Muscle of arm (tissue), 12 donors: Measurements from ENCODE around the gene YPEL5. TPM values are rescaled to one million over a fixed set of nuclear protein-coding genes. Genes with fewer than 3 reads are reported as not detected.
A peak's percentile ranks its signal among the peaks of the same experiment; 100 is the strongest.

Experiments
- DNase-seq: peaks from one replicate; pipeline ENCODE4 v3.0.0-alpha.2; 2013
- polyA plus RNA-seq, 12 donors: library from polyadenylated mRNA; unstranded; fragments of 120-200 nt; gene quantifications; one replicate each; pipeline ENCODE4 v1.2.1, GENCODE V29; 2013; ENCODE audit not compliant: insufficient read length in 12 of 12

Gene YPEL5
- polyA plus RNA-seq, 12 donors = 33.1 to 75.4 (median 56.1) TPM; not detected in 1

DNA sequence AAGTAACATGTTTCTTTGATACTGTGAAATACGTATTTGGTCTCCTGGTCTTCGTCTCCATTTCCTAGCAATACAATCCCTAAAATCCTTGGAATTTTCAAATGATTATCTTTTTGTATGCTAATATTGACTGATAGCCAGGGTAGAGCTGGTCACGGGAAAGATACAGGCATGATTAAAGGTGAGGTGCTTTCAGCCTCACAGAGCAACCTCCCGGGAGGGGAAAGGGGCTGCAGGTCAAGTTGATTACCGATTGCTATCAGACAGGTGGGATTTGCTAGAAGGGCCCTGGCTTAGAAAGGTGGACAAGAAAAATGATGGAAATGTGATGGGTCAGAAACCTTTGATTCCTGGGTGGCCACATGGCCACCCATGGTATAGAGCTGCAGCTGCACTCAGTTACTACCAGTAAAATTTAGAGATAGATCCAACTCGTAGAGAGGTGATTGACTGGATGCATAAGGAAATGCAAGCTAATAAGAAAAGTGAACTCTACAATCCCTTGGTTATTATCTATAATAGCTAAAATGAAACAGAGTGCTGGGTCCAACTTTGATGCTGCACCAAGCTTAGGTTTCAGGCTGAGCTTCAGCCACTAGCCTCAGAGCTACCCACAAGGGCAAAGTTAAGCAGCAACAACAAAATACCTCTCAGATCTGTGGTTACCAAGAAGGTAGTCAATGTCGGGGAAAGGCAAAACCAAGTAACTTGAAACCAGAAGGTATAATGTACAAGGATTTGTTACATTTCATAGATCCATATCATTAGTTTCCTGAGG lies 15.3 kb downstream of the YPEL5 start:
- DNase-seq = no peak

DNA sequence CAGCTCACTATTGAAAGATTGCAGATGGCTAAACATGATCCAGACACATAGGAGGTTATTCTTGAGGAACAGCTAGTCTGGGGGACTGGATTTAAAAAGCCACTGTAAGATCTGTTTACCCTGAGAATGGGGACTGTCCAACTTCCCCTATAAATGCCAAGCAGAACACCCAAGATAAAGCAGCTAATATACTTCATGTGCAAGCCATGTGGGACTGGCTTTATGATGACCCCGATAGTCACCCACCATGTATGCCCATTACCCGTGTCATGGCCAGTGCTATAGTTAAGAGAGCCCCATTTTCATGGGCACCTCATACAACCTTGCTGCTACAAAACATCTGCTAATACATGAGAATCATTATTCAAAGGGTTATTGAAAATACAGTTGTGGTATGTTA lies 16.0 kb downstream of the YPEL5 start:
- no peak for DNase-seq

DNA sequence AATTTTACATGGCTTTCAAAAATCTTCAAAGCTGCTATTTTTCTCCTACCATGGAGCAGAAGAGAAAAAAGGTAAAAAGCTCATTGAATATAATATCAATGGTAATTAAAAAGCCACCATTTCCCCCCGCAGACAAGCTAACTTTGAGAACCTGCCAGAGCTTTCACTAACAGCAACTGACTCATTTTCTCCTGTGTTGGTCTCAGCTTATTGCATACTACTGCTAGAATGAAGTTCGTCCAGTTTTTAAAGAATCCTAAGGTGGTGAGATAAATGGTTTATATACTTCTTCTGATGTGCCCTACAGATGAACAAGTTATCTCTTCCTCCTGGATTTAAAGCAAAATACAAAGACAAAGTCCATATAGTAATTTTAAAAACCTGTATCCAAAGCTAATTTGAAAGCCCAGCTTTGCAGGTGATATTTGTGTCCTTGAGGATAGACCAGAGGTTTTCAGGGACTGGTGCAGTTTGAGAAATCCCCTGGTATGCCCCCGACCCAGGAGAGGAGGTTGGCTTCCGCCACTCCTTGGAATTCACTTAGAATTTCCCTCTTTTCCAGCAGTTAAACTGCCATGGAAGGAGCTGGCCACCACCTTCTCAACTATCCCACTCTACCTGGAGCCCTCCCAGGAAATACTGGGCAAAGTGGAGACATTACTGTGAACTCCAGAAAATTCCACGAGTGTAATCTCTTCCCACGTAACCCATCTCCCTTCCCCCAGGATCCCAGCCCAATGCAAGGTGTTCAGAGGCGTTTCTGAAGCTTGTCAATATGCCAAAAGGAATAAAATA lies 17.5 kb downstream of the YPEL5 start:
- DNase-seq = no peak

DNA sequence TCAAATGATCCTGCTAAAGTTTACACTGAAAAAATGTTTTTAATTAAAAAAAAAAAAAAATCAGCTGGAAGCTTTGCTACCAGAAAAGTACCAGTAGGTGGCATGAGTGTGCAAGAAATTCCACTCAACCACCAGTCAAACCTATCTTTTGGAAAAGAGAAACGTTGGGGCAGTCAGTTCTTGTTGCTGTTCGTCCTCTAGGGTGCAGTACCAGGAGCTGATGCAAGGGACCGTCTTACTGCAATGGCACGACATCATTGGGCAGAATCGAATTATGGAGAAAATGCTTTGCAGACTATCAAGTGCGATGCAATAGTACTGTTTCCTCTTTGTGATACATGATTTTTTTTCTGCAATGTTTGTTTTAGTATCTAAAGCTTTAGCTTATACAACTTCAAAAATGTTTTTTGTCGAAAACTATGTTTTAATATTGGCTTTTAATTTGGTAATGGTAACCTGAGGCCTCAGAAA lies 18.3 kb downstream of the YPEL5 start:
- peak; percentile 58 for DNase-seq

DNA sequence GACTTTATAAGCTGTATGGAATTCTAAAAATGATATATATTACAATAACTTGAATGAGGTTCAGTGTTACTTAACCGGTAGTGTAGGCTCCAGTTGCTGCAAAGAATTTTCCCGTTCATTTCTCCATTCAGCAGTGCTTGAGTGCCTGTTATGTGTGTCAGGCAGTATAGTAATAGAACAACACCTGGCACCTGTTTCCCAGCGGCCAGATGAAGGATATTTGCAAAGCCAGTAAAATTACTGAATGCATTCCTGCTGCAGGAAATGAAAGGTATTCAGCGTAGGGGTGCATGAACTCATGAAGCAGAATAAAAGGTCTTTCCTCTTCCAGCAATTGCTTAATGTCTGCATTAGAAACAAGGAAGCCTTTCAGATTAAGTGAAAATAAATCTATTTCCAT lies 18.8 kb downstream of the YPEL5 start:
- no peak for DNase-seq

DNA sequence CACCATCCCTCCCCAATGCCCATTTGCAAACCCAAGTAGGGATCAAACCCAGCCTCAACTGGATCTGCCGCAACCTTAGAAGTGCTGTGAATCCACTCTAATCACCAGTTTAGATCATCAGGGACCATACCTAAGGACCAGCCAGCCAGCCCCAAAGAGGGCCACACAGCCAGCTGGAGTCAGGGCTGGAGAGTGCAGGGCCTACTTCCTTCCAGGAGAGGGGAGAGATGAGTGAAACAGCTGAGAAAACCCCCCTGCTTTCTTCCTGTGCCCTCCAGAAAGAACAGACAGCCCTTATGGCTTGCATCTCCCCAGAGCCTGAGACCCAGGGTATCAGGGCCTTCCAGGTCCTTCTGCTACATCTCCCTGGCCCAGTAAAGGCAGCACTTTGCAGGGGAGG lies 25.8 kb downstream of the YPEL5 start:
- DNase-seq = no peak

DNA sequence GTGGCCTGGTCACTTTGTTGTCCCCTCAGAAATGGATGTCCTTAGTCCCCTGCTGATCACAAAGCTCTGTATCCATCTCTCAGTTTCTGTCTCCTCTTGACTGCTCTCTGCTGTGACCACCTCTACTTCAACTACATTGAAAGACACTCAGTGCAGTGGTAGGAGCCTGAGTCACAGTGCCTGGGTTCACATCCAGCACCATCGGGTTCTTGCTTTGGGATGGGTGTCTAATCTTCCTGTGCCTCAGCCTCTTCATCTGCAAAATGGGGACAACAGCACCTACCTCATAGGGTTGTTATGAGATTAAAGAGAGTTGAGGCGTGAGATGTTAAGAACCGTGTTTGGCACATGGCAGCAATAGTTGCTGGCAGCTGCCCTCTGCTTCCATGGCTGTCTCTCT lies 30.6 kb downstream of the YPEL5 start:
- DNase-seq = no peak

DNA sequence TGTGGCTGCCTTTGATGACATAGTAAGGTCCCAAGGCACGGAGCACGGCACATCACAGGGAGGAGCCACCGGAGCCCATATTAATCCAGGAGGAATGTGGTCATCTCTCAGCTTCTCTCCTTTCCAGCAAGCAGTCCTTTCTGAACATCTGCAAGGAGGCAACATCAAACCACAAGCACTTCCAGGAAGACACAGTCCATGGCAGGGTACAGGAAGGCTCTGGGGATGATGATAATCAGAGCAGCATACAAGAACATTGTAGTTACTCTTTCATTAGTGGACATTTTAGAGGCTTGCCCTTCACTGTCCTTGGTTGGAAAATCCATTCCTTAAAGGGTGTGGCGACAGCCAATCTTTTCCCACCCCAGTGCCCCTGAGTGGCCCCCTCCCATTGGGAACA lies 31.1 kb downstream of the YPEL5 start:
- no peak for DNase-seq

DNA sequence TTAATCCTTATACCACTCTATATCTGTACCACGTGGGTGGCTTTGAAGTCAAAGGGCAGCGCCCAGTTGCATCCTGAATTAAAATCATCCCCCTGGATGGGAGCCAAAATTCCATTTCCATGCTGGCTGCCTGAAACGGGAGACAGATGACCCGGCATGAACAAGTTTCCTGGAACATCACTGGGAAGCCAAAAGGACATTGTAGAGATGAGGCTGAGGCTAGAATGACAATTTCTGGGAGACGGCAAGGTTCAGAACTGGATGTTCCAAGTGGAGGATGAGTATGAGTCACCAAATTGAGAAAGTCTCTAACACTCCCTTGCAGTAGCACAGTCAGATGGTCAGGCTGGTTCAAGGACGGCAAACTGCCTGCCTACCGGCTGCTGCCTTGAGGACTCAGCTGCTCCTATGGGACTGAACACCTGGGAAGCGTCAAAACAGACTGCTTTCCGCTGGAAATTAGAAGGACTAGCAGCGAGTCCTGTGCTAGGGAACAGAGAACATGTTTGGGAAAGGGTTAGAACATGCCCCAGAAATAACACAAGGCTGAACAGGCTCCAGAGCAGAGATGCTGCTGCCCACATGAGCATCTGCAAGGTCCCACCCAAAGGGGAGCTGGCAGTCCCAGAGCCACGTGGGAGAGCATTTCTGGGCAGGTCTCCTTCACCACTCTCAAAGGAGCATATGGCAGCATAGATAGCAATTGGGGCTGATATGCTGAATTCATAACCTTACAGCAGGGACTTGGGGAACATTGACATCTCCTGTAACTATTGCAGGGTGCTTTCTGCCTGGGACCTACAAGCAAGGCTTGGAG lies 32.0 kb downstream of the YPEL5 start:
- peak; percentile 12 for DNase-seq

DNA sequence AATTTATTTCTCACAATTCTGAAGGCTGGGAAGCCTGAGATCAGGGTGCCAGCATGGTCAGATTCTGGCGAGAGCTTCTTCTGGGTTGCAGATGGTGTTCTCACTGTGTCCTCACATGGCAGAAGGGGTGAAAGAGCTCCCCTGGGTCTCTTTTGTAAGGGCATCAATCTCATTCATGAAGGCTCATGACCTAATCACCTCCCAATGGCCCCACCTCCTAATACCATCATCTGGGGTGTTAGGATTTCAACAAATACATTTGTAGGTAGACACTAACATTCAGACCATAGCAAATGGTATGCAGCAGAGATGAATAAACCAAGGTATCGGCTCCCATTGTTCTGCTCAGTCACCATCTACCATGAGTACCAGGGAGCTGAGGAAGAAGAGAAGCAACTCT lies 32.7 kb downstream of the YPEL5 start:
- no peak for DNase-seq

DNA sequence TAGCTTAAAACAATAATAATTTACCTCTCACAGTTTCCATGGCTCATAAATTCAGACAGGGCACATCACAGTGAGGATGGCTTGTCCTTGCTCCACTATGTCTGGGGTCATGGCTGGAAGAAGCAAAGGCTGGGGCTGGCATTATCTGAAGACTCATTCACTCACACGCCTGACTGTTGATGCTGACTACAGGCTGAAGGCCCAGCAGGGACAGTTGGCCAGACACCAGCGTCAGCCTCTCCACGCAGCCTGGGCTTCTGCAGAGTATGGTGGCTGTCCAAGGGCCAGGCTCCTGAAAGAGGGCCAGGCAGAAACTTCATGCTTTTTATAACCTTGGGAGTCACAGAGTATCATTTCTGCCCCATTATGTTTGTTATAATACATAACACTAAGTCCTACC lies 33.4 kb downstream of the YPEL5 start:
- DNase-seq = no peak

DNA sequence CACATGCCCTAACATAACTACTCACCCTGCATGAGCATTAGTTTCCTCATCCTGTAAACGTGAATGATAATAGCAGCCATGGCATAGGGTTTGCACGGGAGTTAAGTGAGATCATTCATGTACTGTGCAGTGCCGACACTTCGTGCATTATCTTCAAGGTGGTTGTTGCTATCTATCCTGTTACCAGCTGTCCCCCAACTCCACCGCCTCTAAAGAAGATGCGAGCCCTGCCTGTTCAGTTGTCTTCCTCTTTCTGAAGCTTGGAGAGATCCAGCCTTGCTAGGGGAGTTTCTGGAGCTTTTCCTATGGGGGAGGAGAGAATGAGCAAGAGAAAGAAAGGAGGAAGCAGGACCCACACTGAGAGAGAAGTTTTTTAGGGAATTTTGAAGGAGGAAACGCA lies 34.4 kb downstream of the YPEL5 start:
- no peak for DNase-seq

DNA sequence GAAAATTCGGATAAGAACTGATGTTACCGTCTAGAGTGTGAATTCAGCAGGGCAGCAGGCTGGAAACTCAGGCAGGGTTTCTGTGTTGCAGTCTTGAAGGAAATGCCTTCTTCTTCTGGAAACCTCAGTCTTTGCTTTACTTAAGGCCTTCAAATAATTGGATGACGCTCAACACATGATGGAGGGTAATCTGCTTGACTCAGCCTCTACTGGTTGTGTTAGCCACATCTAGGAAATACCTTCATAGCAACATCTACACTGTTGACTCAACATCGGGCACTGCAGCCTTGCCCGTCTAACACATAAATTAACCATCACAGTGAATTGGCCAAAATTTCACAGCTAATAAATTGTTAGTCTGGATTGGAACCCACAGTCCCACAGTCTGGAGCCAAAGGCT lies 37.2 kb downstream of the YPEL5 start:
- DNase-seq = no peak

DNA sequence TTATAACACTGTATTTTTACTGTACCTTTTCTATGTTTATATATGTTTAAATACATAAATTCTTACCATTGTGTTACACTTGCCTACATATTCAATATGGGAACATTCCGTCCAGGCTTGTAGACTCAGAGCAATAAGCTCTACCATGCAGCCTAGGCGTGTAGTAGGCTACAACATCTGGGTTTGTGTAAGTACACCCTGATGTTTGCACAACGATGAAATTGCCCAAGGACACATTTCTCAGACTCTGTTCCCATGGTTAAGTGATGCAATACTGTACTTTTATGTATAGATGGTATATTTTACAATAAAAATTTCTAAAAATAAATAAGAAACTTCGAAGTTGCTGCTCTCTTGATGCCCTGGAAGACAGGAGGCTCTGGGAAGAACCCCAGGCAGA lies 38.4 kb downstream of the YPEL5 start:
- no peak for DNase-seq

DNA sequence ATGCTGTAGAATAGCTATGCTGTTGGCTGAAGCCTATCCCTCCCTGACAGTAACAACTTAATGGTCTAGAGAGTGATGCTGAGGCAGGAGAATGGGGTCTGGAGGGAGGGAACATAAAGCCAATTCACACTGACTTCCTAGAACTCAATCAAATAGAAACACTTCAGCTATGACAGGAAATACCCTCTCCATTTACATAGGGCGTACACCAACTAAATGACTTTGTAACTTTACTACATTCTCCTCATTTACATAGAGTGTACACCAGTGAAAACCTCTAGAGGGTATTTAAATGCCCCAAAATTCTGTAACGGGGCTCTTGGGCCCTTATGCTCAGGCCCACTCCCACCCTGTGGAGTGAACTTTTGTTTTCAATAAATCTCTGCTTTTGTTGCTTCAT lies 41.5 kb downstream of the YPEL5 start:
- DNase-seq = no peak

DNA sequence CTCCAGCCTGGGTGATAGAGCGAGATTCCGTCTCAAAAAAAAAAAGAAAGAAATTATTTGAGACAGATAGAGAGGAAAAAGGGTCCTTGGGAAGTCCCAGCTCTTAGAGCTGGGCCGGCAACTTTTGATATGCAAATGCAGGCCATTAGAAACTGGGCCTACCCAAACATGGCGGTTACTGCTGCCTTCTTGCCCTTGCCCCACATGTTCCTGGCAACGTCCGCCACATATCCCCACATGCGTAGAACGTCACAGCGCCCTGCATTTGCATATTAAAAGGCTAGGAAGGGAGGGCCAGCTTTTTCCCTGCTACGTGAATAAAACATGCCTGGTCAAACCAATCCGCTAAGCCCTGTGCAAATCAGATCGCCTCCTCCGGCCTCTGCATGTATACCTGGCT lies 43.8 kb downstream of the YPEL5 start:
- DNase-seq = no peak

DNA sequence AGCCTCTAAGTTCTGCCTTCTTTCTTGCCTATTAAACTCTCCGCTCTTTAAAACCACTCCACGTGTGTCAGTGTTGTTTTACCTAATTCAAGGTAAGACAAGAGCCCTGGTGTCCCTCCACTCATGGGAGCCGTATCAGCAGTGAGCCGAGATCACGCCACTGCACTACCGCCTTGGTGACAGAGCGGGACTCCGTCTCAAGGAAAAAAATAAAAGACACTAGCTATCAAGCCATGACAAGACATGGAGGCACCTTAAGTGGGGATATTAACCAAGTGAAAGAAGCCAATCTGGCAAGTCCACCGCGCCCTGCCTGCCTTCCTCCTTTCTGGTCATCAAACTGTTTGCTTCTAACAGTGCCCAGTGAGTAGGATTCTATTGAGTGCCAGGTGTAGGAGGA lies 44.3 kb downstream of the YPEL5 start:
- no peak for DNase-seq

DNA sequence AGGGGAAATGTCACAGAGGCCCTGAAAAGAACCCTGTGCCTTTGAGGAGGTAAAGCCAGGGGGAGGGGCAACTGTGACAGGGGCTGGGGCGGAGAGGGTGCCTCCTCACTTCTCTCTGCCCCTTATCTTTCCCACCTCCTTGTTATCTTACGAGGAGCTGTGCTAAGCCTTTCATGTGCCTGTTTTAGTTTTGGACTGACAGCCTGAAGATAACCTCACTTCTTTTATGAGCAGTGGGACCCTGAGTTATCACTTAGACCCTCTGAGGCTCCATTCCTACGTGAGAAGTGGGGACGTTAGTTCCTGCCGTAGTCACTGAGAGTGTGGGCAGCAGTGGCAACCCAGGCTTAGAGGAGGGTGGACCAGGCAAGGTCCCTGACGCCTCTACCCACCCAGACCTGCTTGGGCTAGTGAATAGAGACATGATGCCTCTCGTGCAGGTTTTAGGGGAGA lies 45.0 kb downstream of the YPEL5 start:
- no peak for DNase-seq

DNA sequence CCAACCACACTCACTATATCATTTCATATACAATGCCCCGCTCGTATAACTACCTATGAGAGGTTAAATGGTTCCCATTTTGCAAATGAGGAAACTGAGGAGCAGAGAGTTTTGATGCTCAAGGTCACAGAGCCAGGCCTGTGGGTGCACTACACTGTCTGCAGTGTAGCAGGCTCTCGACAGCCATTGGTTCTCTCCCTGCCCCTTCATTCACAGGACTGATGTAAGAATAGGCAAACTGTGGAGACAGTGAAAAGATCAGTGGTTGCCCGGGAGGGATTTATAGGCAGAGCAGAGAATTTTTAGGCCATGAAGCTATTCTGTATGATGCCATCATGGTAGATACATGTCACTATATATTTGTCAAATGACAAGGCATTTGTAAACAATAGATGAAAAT lies 45.5 kb downstream of the YPEL5 start:
- DNase-seq = no peak

DNA sequence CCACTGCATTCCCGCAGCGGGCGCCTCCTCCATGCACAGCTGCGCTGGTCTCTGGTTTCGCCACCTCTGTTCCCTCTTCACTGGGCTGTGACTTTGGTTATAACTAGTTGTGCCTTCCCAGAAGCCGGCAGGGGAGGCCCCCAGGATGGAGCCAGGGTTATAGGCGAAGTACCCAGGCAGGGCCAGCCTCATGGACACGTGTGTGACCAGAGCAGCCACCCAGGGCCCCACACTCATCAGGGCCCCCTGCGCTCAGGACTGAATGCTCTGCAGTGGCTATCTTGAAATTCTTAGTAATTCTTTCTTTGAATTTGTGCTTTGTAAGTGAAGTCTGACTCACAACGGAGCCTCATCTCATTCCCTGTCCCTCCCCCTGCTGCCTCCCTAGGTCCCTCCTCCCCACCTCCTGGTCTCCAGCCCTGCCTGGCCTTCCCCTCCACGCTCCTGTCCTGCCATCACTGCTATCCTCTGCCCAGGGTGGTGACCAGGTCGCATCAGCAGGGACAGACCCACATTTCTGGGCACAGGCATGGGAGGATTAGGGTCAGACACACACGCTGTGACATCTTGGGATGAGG lies 46.4 kb downstream of the YPEL5 start:
- no peak for DNase-seq

DNA sequence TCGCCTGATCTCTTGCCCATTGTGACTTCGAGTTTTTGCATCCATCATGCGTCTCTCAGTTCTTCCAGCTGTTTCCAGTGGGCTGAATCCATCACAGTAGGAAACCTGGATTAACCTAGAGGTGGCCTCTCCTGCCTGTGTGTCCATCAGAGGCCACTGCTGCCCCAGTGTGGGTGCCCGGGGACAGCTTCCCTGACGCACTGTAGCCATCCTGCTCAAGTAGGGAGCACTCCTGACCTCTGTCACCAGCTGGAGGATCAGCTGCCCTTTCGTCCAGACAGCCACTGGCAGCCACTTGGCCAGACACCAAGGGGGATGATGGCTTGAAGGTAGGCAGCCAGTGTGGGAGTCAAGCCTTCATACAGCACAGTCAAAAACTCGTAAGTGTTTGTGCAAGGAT lies 47.6 kb downstream of the YPEL5 start:
- DNase-seq = no peak

DNA sequence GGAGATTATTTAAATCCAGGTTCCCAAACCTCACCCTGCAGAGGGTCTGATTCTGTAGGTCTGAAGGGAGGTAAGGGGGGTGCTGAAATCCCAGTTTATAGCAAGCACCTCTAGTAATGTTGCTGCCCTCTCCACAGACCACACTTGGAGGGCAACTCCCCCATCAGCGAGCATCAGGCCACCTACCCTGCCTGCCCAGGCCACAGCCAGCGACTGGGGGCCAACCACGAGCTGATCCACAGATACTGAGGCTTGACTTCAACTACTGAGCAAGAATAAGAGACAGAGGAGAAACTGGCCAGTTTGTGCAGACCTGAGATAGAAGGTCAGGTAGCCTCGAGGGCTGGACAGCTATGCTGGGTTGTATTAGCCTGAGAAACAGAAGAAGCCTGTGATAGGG lies 48.2 kb downstream of the YPEL5 start:
- DNase-seq = no peak
